ENCODE measurements around the gene EFL1. TPM values are rescaled to one million over a fixed set of nuclear protein-coding genes. Genes with fewer than 3 reads are reported as not detected.

Gene EFL1
- total and polyA plus RNA-seq, 9 of the 15 experiments (the other 6 are each of a cell fraction or from before 2014, with no cell fraction given), result 4.8 to 32.5 (median 16.9) TPM

DNA sequence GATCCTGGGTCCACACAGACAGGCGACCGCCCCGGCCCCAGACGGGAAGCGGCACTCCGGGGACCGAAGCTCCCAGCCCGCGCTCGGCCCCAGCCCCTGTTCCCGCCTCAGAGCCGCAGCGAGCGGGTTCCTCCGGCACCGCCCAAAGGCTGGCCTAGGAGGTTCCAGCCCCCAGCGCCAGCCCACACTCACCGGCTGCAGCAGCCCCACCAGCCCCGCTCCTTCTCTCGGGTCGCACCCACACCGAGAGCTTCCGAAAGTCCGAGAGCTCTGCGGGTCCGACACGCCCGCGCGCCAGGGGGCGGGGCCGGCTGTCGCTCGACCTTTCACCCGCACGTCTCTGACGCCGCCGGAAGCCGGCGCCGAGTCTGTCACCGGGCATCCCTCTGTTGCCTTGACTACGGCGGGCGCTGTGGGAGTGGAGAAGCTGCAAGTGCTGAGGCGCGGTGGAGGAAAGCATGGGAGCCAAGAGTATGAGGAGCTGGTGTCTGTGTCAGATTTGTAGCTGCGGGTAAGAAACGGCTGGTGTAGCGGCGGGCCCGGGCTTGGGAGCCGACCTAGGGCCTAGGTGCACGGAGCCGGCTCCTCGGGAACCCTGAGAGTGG lies at the start of gene EFL1, which contains the start of gene SAXO2 (continued):
- TF ChIP-seq, protein P1, sequence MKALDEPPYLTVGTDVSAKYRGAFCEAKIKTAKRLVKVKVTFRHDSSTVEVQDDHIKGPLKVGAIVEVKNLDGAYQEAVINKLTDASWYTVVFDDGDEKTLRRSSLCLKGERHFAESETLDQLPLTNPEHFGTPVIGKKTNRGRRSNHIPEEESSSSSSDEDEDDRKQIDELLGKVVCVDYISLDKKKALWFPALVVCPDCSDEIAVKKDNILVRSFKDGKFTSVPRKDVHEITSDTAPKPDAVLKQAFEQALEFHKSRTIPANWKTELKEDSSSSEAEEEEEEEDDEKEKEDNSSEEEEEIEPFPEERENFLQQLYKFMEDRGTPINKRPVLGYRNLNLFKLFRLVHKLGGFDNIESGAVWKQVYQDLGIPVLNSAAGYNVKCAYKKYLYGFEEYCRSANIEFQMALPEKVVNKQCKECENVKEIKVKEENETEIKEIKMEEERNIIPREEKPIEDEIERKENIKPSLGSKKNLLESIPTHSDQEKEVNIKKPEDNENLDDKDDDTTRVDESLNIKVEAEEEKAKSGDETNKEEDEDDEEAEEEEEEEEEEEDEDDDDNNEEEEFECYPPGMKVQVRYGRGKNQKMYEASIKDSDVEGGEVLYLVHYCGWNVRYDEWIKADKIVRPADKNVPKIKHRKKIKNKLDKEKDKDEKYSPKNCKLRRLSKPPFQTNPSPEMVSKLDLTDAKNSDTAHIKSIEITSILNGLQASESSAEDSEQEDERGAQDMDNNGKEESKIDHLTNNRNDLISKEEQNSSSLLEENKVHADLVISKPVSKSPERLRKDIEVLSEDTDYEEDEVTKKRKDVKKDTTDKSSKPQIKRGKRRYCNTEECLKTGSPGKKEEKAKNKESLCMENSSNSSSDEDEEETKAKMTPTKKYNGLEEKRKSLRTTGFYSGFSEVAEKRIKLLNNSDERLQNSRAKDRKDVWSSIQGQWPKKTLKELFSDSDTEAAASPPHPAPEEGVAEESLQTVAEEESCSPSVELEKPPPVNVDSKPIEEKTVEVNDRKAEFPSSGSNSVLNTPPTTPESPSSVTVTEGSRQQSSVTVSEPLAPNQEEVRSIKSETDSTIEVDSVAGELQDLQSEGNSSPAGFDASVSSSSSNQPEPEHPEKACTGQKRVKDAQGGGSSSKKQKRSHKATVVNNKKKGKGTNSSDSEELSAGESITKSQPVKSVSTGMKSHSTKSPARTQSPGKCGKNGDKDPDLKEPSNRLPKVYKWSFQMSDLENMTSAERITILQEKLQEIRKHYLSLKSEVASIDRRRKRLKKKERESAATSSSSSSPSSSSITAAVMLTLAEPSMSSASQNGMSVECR (CRISPR knock-in tag; IDR thresholded peaks at IDR 0.05), result peak; percentile 65
- TF ChIP-seq, protein P2, sequence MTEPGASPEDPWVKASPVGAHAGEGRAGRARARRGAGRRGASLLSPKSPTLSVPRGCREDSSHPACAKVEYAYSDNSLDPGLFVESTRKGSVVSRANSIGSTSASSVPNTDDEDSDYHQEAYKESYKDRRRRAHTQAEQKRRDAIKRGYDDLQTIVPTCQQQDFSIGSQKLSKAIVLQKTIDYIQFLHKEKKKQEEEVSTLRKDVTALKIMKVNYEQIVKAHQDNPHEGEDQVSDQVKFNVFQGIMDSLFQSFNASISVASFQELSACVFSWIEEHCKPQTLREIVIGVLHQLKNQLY (CRISPR knock-in tag; conservative IDR thresholded peaks at IDR 0.05), result no peak
- TF ChIP-seq, protein P3, sequence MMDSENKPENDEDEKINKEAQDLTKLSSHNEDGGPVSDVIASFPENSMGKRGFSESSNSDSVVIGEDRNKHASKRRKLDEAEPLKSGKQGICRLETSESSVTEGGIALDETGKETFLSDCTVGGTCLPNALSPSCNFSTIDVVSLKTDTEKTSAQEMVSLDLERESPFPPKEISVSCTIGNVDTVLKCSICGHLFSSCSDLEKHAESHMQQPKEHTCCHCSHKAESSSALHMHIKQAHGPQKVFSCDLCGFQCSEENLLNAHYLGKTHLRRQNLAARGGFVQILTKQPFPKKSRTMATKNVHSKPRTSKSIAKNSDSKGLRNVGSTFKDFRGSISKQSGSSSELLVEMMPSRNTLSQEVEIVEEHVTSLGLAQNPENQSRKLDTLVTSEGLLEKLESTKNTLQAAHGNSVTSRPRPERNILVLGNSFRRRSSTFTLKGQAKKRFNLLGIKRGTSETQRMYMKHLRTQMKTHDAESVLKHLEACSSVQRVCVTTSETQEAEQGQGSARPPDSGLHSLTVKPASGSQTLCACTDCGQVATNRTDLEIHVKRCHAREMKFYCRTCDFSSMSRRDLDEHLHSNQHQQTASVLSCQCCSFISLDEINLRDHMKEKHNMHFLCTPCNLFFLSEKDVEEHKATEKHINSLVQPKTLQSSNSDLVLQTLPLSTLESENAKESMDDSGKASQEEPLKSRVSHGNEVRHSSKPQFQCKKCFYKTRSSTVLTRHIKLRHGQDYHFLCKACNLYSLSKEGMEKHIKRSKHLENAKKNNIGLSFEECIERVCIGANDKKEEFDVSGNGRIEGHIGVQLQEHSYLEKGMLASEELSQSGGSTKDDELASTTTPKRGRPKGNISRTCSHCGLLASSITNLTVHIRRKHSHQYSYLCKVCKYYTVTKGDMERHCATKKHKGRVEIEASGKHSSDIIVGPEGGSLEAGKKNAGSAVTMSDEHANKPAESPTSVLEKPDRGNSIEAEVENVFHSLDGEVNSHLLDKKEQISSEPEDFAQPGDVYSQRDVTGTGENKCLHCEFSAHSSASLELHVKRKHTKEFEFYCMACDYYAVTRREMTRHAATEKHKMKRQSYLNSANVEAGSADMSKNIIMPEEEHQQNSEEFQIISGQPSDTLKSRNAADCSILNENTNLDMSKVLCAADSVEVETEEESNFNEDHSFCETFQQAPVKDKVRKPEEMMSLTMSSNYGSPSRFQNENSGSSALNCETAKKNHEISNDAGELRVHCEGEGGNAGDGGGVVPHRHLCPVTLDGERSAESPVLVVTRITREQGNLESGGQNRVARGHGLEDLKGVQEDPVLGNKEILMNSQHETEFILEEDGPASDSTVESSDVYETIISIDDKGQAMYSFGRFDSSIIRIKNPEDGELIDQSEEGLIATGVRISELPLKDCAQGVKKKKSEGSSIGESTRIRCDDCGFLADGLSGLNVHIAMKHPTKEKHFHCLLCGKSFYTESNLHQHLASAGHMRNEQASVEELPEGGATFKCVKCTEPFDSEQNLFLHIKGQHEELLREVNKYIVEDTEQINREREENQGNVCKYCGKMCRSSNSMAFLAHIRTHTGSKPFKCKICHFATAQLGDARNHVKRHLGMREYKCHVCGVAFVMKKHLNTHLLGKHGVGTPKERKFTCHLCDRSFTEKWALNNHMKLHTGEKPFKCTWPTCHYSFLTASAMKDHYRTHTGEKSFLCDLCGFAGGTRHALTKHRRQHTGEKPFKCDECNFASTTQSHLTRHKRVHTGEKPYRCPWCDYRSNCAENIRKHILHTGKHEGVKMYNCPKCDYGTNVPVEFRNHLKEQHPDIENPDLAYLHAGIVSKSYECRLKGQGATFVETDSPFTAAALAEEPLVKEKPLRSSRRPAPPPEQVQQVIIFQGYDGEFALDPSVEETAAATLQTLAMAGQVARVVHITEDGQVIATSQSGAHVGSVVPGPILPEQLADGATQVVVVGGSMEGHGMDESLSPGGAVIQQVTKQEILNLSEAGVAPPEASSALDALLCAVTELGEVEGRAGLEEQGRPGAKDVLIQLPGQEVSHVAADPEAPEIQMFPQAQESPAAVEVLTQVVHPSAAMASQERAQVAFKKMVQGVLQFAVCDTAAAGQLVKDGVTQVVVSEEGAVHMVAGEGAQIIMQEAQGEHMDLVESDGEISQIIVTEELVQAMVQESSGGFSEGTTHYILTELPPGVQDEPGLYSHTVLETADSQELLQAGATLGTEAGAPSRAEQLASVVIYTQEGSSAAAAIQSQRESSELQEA (IDR thresholded peaks at IDR 0.05; ENCODE audit: low read depth), result no peak
- TF ChIP-seq KDM2B (CRISPR knock-in tag; IDR thresholded peaks at IDR 0.05), result 0 out of 2 replicates have a peak, but pooled peaks have one; percentile 31
- TF ChIP-seq, protein P4, sequence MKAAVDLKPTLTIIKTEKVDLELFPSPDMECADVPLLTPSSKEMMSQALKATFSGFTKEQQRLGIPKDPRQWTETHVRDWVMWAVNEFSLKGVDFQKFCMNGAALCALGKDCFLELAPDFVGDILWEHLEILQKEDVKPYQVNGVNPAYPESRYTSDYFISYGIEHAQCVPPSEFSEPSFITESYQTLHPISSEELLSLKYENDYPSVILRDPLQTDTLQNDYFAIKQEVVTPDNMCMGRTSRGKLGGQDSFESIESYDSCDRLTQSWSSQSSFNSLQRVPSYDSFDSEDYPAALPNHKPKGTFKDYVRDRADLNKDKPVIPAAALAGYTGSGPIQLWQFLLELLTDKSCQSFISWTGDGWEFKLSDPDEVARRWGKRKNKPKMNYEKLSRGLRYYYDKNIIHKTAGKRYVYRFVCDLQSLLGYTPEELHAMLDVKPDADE (conservative IDR thresholded peaks at IDR 0.05; ENCODE audit: control insufficient read depth, low read depth, low read length), result peak; percentile 74; the same call in 1 of the 2 replicates
- TF ChIP-seq CBX3 (IDR thresholded peaks at IDR 0.05; ENCODE audit: borderline replicate concordance in 1 of 2, low read length in 2 of 2), result no peak
- no peak for TF ChIP-seq CREBBP (IDR thresholded peaks at IDR 0.05; ENCODE audit: low read depth, low read length)
- TF ChIP-seq, protein P5, sequence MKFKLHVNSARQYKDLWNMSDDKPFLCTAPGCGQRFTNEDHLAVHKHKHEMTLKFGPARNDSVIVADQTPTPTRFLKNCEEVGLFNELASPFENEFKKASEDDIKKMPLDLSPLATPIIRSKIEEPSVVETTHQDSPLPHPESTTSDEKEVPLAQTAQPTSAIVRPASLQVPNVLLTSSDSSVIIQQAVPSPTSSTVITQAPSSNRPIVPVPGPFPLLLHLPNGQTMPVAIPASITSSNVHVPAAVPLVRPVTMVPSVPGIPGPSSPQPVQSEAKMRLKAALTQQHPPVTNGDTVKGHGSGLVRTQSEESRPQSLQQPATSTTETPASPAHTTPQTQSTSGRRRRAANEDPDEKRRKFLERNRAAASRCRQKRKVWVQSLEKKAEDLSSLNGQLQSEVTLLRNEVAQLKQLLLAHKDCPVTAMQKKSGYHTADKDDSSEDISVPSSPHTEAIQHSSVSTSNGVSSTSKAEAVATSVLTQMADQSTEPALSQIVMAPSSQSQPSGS (CRISPR knock-in tag; IDR thresholded peaks at IDR 0.05), result no peak
- TF ChIP-seq PHF20 (IDR thresholded peaks at IDR 0.05; ENCODE audit: partially characterized antibody), result peak; percentile 70

Data from K562 (cell line).